Measurements from ENCODE around the gene CCRL2. TPM values are rescaled to one million over a fixed set of nuclear protein-coding genes. Genes with fewer than 3 reads are reported as not detected.

CCRL2 gene
- total RNA-seq, 1 donor, result 0.72 TPM

DNA sequence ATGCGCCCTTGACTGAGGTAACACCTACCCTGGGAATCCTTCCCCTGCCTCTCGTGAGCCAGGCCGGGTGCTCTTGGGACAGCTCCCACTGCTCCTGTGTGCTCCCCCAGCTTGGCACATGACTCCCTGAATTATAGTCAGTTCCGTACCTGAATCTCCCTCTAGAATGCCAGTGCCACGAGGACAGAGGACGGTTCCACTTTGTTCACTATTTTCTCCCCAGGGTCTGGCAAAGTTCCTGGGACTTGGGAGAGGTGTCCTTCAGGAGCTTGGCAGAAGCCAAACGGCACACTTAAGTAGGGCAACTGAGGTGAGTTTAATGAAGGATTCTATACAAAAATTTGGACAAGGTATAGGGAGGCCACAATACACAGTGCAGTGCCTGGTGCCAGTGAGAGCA lies 9.9 kb upstream of the CCRL2 start:
- H3K4me3 ChIP-seq (ENCODE audit: insufficient read depth, low read length), result no peak overlapping the region
- TF ChIP-seq, protein P1, sequence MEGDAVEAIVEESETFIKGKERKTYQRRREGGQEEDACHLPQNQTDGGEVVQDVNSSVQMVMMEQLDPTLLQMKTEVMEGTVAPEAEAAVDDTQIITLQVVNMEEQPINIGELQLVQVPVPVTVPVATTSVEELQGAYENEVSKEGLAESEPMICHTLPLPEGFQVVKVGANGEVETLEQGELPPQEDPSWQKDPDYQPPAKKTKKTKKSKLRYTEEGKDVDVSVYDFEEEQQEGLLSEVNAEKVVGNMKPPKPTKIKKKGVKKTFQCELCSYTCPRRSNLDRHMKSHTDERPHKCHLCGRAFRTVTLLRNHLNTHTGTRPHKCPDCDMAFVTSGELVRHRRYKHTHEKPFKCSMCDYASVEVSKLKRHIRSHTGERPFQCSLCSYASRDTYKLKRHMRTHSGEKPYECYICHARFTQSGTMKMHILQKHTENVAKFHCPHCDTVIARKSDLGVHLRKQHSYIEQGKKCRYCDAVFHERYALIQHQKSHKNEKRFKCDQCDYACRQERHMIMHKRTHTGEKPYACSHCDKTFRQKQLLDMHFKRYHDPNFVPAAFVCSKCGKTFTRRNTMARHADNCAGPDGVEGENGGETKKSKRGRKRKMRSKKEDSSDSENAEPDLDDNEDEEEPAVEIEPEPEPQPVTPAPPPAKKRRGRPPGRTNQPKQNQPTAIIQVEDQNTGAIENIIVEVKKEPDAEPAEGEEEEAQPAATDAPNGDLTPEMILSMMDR (IDR thresholded peaks at IDR 0.05; ENCODE audit: extremely low read depth, low read depth, low read length), result no peak

DNA sequence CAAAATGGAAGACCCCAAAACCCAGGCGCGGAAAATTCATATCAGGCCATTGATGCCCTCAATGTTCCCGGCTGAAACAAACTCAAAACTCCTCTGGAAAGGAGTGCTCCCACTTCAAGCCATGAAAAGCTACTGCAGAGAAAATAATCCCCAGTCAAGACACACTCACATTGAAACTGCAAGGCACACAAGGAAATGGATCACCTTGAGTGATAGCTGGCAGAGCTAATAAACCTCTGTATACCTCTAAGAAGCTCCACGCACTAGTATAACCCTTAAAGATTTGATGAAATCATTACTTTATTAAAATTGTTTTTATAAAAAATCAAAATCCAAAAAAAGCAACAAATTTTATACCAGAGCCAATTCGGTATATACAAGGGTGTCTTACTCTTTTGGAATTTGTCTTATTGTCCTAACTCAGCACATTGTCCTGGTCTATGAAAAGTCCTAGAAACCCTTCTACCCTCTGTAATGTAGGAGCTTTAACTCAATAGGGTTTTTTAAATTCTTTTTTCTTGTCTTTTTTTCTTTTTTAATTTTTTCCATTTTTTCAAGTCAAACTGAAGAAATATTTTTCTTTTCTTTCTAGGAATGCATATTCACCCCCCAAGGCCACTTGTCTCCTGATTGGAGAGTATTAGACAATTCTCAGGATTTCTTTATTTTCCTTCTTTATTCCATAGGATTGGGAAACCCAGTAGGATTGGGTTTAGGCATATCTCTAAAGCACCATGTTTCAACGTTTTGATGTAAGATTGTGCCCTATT lies 8.7 kb upstream of the CCRL2 start:
- Histone ChIP-seq H2AFZ (ENCODE audit: low read length) (no peak overlapping the region), H3K27me3 (ENCODE audit: insufficient read depth, low read length) (peaks cover 5% of the 10 kb centered on the region), H3K4me2 (ENCODE audit: insufficient read depth, low read length) (no peak overlapping the region), H4K20me1 (ENCODE audit: insufficient read depth, low read length) (no peaks in the 10 kb centered on the region), H3K9me3 (ENCODE audit: low read depth, low read length) (no peaks in the 10 kb centered on the region), H3K36me3 (ENCODE audit: insufficient read depth, low read length) (no peaks in the 10 kb centered on the region), H3K27ac (ENCODE audit: low read depth, low read length) (no peak overlapping the region), H3K4me1 (ENCODE audit: insufficient read depth, low read length) (peaks cover 21% of the 10 kb centered on the region), H3K79me2 (ENCODE audit: insufficient read depth, low read length) (no peaks in the 10 kb centered on the region), H3K4me3 (ENCODE audit: insufficient read depth, low read length) (no peak overlapping the region)
- TF ChIP-seq, protein P1 (IDR thresholded peaks at IDR 0.05; ENCODE audit: extremely low read depth, low read depth, low read length), result no peak
- DNase-seq (ENCODE audit: insufficient read length, low spot score, missing footprints), result no peak

More for the DNA sequence above, 9.9 kb upstream of the CCRL2 start:
- Histone ChIP-seq H3K36me3 (ENCODE audit: insufficient read depth, low read length) (no peaks in the 10 kb centered on the region), H3K27me3 (ENCODE audit: insufficient read depth, low read length) (peaks cover 2% of the 10 kb centered on the region), H3K27ac (ENCODE audit: low read depth, low read length) (no peak overlapping the region), H4K20me1 (ENCODE audit: insufficient read depth, low read length) (no peaks in the 10 kb centered on the region), H3K4me1 (ENCODE audit: insufficient read depth, low read length) (peaks cover 21% of the 10 kb centered on the region), H3K4me2 (ENCODE audit: insufficient read depth, low read length) (no peak overlapping the region), H2AFZ (ENCODE audit: low read length) (no peak overlapping the region), H3K79me2 (ENCODE audit: insufficient read depth, low read length) (no peaks in the 10 kb centered on the region), H3K9me3 (ENCODE audit: low read depth, low read length) (no peaks in the 10 kb centered on the region)
- DNase-seq (ENCODE audit: insufficient read length, low spot score, missing footprints), result no peak

DNA sequence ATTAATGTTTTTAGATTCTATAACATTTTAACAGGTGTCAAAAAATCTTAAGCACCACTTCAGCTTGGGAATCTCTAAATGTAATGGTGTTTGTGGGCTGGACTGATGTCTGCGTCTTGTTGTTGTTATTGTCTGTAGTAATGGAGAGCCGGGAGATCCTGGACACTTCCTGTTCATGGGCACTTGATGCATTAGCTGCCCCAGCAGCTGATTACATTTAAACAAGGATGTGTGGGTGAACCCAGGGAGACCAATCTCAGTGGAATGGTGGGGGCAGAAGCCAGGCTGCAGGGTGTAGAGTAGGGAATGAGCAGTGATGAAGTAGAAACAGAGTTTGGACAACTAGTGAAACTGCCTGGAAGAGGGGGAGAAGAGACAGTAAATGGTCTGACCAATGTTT lies 8.0 kb upstream of the CCRL2 start:
- no peak overlapping the region for H3K4me2 ChIP-seq (ENCODE audit: insufficient read depth, low read length)
- no peak overlapping the region for H3K4me3 ChIP-seq (ENCODE audit: insufficient read depth, low read length)
- no peaks in the 10 kb centered on the region for H3K9me3 ChIP-seq (ENCODE audit: low read depth, low read length)
- H3K79me2 ChIP-seq (ENCODE audit: insufficient read depth, low read length), result no peaks in the 10 kb centered on the region
- no peaks in the 10 kb centered on the region for H4K20me1 ChIP-seq (ENCODE audit: insufficient read depth, low read length)
- no peak for DNase-seq (ENCODE audit: insufficient read length, low spot score, missing footprints)
- TF ChIP-seq, protein P1 (IDR thresholded peaks at IDR 0.05; ENCODE audit: extremely low read depth, low read depth, low read length), result no peak
- no peak overlapping the region for H2AFZ ChIP-seq (ENCODE audit: low read length)
- H3K36me3 ChIP-seq (ENCODE audit: insufficient read depth, low read length), result no peaks in the 10 kb centered on the region
- H3K27ac ChIP-seq (ENCODE audit: low read depth, low read length), result no peak overlapping the region
- peaks cover 21% of the 10 kb centered on the region for H3K4me1 ChIP-seq (ENCODE audit: insufficient read depth, low read length)
- peaks cover 6% of the 10 kb centered on the region for H3K27me3 ChIP-seq (ENCODE audit: insufficient read depth, low read length)

DNA sequence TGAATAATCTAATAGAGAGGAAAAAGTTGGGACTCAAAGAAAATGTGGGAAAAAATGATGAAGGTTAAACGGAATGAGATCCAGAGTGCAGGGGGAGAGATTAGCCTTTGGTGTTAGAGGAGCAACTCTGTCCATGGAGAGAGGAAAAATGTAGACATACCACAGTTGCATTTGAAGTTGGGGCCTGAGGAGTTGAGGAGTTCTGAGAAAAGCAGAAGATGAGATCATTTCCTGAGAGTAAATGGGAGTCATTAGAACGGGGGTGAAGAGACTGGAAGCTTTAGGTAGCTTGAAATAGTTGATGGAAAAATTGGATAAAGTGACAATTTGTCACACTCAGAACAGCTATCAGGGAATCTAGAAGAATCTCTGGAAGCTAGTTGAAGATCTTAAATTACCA lies 7.5 kb upstream of the CCRL2 start:
- H3K27ac ChIP-seq (ENCODE audit: low read depth, low read length), result no peak overlapping the region
- peaks cover 6% of the 10 kb centered on the region for H3K27me3 ChIP-seq (ENCODE audit: insufficient read depth, low read length)
- no peaks in the 10 kb centered on the region for H3K36me3 ChIP-seq (ENCODE audit: insufficient read depth, low read length)
- H2AFZ ChIP-seq (ENCODE audit: low read length), result no peak overlapping the region
- no peaks in the 10 kb centered on the region for H3K9me3 ChIP-seq (ENCODE audit: low read depth, low read length)
- TF ChIP-seq, protein P1 (IDR thresholded peaks at IDR 0.05; ENCODE audit: extremely low read depth, low read depth, low read length), result no peak
- H3K4me2 ChIP-seq (ENCODE audit: insufficient read depth, low read length), result no peak overlapping the region
- no peaks in the 10 kb centered on the region for H4K20me1 ChIP-seq (ENCODE audit: insufficient read depth, low read length)
- H3K4me1 ChIP-seq (ENCODE audit: insufficient read depth, low read length), result peaks cover 21% of the 10 kb centered on the region
- no peaks in the 10 kb centered on the region for H3K79me2 ChIP-seq (ENCODE audit: insufficient read depth, low read length)
- DNase-seq (ENCODE audit: insufficient read length, low spot score, missing footprints), result no peak
- H3K4me3 ChIP-seq (ENCODE audit: insufficient read depth, low read length), result no peak overlapping the region

All from osteoblast (primary cell).